Measurements from ENCODE around the gene GARIN3. TPM values are rescaled to one million over a fixed set of nuclear protein-coding genes. Genes with fewer than 3 reads are reported as not detected.
"Not testable (repeated sequence)": the region's sequence is repeated elsewhere in the genome, so short reads cannot be mapped to it uniquely, and the experiment has no call there.

The GARIN3 gene
- not detected in 2 replicates for total RNA-seq

GRCh38 chr5:157166214-157167213, at the start of gene GARIN3:
GARIN3 (minus strand) TSS chr5:157166264; CDS start chr5:157166168, 96 bp downstream.
- no peak for TF ChIP-seq CTCF (IDR thresholded peaks at IDR 0.05; ENCODE audit: insufficient read depth, low read depth, low read length)
- no peak within 1 kb of the TSS for H3K4me3 ChIP-seq (ENCODE audit: low read depth, low read length)
- no peak for DNase-seq (ENCODE audit: low read depth)

GRCh38 chr5:157215514-157216167, 49.6 kb upstream of the GARIN3 start:
- no peak overlapping the region for H3K4me3 ChIP-seq (ENCODE audit: low read depth, low read length)
- no peak for DNase-seq (ENCODE audit: low read depth)
- TF ChIP-seq CTCF (IDR thresholded peaks at IDR 0.05; ENCODE audit: insufficient read depth, low read depth, low read length): no peak

- DNase-seq (ENCODE audit: low read depth): no peak
- no peak for TF ChIP-seq CTCF (IDR thresholded peaks at IDR 0.05; ENCODE audit: insufficient read depth, low read depth, low read length)
- H3K4me3 ChIP-seq (ENCODE audit: low read depth, low read length): no peak overlapping the region
These were observed 48.9 kb upstream of the GARIN3 start for GRCh38 chr5:157214861-157215513.

- TF ChIP-seq CTCF (IDR thresholded peaks at IDR 0.05; ENCODE audit: insufficient read depth, low read depth, low read length): no peak
- H3K4me3 ChIP-seq (ENCODE audit: low read depth, low read length): no peak overlapping the region
- DNase-seq (ENCODE audit: low read depth): no peak
These were observed 48.4 kb upstream of the GARIN3 start for GRCh38 chr5:157214415-157214814.

GRCh38 chr5:157213527-157214243, 47.6 kb upstream of the GARIN3 start:
- no peak for TF ChIP-seq CTCF (IDR thresholded peaks at IDR 0.05; ENCODE audit: insufficient read depth, low read depth, low read length)
- DNase-seq (ENCODE audit: low read depth): no peak
- no peak overlapping the region for H3K4me3 ChIP-seq (ENCODE audit: low read depth, low read length)

- DNase-seq (ENCODE audit: low read depth): no peak
- no peak overlapping the region for H3K4me3 ChIP-seq (ENCODE audit: low read depth, low read length)
- TF ChIP-seq CTCF (IDR thresholded peaks at IDR 0.05; ENCODE audit: insufficient read depth, low read depth, low read length): no peak
These were observed 46.2 kb upstream of the GARIN3 start for GRCh38 chr5:157212307-157212706.

- not testable (repeated sequence) for DNase-seq (ENCODE audit: low read depth); H3K4me3 ChIP-seq (ENCODE audit: low read depth, low read length)
These were observed 44.6 kb upstream of the GARIN3 start for GRCh38 chr5:157210652-157211051.

All from fibroblast of villous mesenchyme (primary cell).